Uterus (tissue), 2 donors: ENCODE data around the gene PDE4B.

Source experiments
- POLR2A ChIP-seq, 2 donors: fragments of 450-650 bp; IDR thresholded peaks; one replicate each; pipeline ENCODE4 v1.6.1; 2016; ENCODE audit warnings: antibody characterized with exemption in 2 of 2, mild to moderate bottlenecking in 1 of 2, moderate library complexity in 1 of 2
- TF ChIP-seq, protein P1 (sequence below), 4 experiments: fragments of 200-600 bp in 2 of 4; fragments of 450-650 bp in 2 of 4; sonication (generic) in 2 of 4; IDR thresholded peaks; one replicate each; pipeline ENCODE4 v1.5.1; 2016 to 2019; ENCODE audit warnings: antibody characterized with exemption in 4 of 4, mild to moderate bottlenecking in 2 of 4, moderate library complexity in 1 of 4

DNA sequence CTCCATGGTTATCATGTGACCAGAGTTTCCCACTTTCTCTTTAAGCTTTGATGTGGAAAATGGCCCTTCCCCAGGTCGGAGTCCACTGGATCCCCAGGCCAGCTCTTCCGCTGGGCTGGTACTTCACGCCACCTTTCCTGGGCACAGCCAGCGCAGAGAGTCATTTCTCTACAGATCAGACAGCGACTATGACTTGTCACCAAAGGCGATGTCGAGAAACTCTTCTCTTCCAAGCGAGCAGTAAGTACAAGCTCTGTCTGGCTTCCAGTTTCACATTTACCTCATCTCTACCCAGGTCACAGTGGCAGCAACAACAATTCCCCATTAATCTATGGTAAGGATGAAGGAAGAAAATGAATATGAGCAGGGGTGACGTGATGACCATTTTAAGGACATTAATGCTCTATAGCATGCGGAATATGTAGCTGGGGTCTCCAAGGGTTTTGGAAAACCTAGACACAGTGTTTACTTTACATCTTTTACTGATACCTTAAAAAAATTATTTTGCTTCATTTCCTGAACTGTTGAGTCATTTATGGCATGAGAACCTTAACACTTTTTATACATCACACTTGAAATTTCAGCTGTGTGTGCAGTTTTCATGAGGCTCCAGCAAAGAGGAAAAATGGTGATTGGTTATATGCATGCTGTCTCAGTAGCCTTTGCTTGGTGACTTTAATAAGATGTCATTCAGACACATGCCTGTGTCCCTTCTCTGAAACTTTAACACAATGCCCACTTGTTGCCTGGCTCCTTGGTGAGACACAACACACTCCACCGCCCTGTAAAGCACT, 454.9 kb downstream of the PDE4B start:
- no peak for TF ChIP-seq POLR2A (IDR thresholded peaks at IDR 0.05)
- TF ChIP-seq, protein P1, sequence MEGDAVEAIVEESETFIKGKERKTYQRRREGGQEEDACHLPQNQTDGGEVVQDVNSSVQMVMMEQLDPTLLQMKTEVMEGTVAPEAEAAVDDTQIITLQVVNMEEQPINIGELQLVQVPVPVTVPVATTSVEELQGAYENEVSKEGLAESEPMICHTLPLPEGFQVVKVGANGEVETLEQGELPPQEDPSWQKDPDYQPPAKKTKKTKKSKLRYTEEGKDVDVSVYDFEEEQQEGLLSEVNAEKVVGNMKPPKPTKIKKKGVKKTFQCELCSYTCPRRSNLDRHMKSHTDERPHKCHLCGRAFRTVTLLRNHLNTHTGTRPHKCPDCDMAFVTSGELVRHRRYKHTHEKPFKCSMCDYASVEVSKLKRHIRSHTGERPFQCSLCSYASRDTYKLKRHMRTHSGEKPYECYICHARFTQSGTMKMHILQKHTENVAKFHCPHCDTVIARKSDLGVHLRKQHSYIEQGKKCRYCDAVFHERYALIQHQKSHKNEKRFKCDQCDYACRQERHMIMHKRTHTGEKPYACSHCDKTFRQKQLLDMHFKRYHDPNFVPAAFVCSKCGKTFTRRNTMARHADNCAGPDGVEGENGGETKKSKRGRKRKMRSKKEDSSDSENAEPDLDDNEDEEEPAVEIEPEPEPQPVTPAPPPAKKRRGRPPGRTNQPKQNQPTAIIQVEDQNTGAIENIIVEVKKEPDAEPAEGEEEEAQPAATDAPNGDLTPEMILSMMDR (IDR thresholded peaks at IDR 0.05), result no peak
